Stimulated activated naive CD4-positive, alpha-beta T cell treated with Interleukin-2 at 50 U/mL for 16 hours (primary cell): Measurements from ENCODE around the gene CHST8.

Source experiments
- DNase-seq: peaks from one replicate; lab custom pipeline; 2025; lab: John Stamatoyannopoulos, UW

CHST8 gene

GRCh38 chr19:33737681-33738371 lies 116.1 kb downstream of the CHST8 start:
- no peak for DNase-seq

GRCh38 chr19:33740811-33741396 lies 119.2 kb downstream of the CHST8 start:
- DNase-seq, result no peak

GRCh38 chr19:33745297-33745696 lies 123.5 kb downstream of the CHST8 start:
- DNase-seq, result no peak

GRCh38 chr19:33746159-33746558 lies 124.4 kb downstream of the CHST8 start:
- DNase-seq, result no peak

- no peak for DNase-seq
Measured at GRCh38 chr19:33747273-33747672, 125.5 kb downstream of the CHST8 start.

GRCh38 chr19:33748231-33748630 lies 126.5 kb downstream of the CHST8 start:
- no peak for DNase-seq

GRCh38 chr19:33749016-33749415 lies 127.3 kb downstream of the CHST8 start:
- DNase-seq, result no peak

- DNase-seq, result no peak
Measured at GRCh38 chr19:33749619-33750175, 127.9 kb downstream of the CHST8 start.

- no peak for DNase-seq
Measured at GRCh38 chr19:33750587-33751435, 129.1 kb downstream of the CHST8 start.

- no peak for DNase-seq
Measured at GRCh38 chr19:33751436-33751770, 129.7 kb downstream of the CHST8 start.

GRCh38 chr19:33752018-33752800 lies 130.5 kb downstream of the CHST8 start:
- no peak for DNase-seq

- DNase-seq, result no peak
Measured at GRCh38 chr19:33752945-33753344, 131.2 kb downstream of the CHST8 start.

GRCh38 chr19:33754361-33754760 lies 132.6 kb downstream of the CHST8 start:
- no peak for DNase-seq

- no peak for DNase-seq
Measured at GRCh38 chr19:33755099-33756035, 133.6 kb downstream of the CHST8 start.

- no peak for DNase-seq
Measured at GRCh38 chr19:33756177-33756576, 134.4 kb downstream of the CHST8 start.

GRCh38 chr19:33758541-33759013 lies 136.8 kb downstream of the CHST8 start:
- no peak for DNase-seq

- DNase-seq, result no peak
Measured at GRCh38 chr19:33759356-33759755, 137.6 kb downstream of the CHST8 start.

- DNase-seq, result no peak
Measured at GRCh38 chr19:33763633-33764371, 142.0 kb downstream of the CHST8 start.

- no peak for DNase-seq
Measured at GRCh38 chr19:33766623-33767022, 144.9 kb downstream of the CHST8 start.

- no peak for DNase-seq
Measured at GRCh38 chr19:33767898-33768413, 146.2 kb downstream of the CHST8 start.
